Endometrial microvascular endothelial cells (primary cell): ENCODE results near the gene PTX3. TPM values are rescaled to one million over a fixed set of nuclear protein-coding genes. Genes with fewer than 3 reads are reported as not detected.

Experiments used
- in situ Hi-C: cut with HindIII; loops from 2 replicates; pipeline ENCODE4 v1.10.0; 2017; ENCODE audit warnings: low sequenced_read_pairs, low pct_unique_long_range_greater_than_20kb; ENCODE audit errors: inconsistent ontology term
- total RNA-seq: library from RNA; depleted of rRNA; stranded (reverse); fragments of >200 nt; gene quantifications from one replicate; pipeline ENCODE4 v1.2.3, GENCODE V29; 2015; ENCODE audit errors: inconsistent ontology term

PTX3 gene
- total RNA-seq, 1 donor from 2014 or later, result 446 TPM

- in situ Hi-C loops, result no loop called here
These were observed 27.7 kb downstream of the PTX3 start for GRCh38 chr3:157464321-157464720.

DNA sequence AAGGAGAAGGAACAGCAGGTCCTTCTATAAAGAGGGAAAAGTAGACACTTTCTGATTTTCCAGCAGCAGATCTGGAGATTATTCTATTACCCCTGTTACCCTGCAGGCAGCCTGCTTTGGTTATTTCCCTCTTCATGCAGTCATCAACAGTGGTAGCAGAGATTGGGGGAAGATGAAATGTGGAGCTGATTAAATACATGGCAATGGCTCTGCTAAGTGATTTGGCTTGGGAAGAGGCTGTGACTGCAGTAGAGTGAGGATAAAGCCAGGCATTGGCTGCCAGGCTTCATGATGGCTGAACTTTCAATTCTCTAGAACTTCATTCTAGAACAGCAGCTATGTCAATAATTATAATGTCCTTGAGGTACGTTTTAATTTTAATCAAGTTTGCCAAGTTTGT lies 29.1 kb downstream of the PTX3 start:
- in situ Hi-C loops, result no loop called here

GRCh38 chr3:157467200-157467599 lies 30.6 kb downstream of the PTX3 start:
- in situ Hi-C loops, result no loop called here

- in situ Hi-C loops, result no loop called here
These were observed 33.1 kb downstream of the PTX3 start for GRCh38 chr3:157469561-157470294.

GRCh38 chr3:157471064-157471463 lies 34.4 kb downstream of the PTX3 start:
- in situ Hi-C loops, result no loop called here

DNA sequence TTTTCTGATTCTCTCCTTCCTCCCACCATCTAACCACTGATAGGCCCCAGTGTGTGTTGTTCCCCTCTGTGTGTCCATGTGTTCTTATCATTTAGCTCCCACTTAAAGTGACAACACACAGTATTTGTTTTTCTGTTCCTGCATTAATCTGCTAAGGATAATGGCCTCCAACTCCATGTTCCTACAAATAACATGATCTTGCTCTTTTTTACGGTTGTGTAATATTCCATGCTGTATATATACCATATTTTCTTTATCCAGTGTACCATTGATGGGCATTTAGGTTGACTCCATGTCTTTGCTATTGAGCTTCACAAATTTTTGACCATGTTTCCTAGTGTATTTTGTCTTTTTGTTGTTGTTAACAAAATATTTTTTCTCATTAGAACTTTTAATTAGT lies 36.0 kb downstream of the PTX3 start:
- in situ Hi-C loops, result no loop called here

DNA sequence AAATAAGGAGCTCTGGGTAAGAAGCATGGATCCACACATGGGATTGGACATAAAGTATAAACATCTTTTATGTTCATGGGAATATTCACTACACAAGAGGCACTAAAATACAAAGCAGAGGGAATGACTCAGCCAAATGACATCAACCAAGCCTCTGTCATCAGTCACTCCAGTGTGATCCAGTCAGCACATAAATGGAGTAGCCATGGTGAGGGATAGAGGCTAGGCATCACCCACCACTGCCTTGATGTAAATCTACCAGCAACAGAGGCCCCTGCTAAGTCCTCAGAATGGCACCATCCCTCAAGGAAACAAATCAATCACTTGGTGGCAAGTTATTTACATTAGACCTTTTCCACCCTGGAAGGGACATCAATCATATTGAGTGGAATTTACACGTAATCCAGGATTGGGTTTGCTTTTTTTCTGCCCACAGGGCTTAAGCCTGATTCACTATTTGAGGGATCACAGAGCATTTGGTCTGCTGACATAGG lies 39.3 kb downstream of the PTX3 start:
- in situ Hi-C loops, result loop anchor here (25.0 kb wide), 1 partner anchor 264 kb away; no protein-coding TSS in a partner anchor

DNA sequence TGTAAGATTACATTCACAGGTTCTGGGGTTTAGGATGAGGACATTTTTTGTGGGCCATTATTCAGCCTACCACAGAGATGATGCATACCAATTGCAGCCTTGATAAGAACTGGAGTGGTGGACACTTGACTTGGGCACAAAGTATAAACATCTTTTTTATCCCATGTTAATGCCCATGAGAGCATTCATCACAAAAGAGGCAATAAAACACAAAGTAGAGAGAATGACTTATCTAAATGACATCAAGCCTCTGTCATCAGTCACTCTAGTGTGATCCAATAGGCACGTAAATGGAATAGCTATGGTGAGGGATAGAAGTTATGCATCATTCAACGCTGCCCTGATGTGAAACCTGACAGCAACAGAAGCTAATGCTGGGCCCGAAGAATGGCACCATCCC lies 40.8 kb downstream of the PTX3 start:
- in situ Hi-C loops, result loop anchor here (25.0 kb wide), 1 partner anchor 265 kb away; no protein-coding TSS in a partner anchor

GRCh38 chr3:157479464-157480243 lies 43.0 kb downstream of the PTX3 start:
- in situ Hi-C loops, result loop anchor here (25.0 kb wide), 1 partner anchor 267 kb away; no protein-coding TSS in a partner anchor

GRCh38 chr3:157487339-157487738 lies 50.7 kb downstream of the PTX3 start:
- in situ Hi-C loops, result loop anchor here (25.0 kb wide), 1 partner anchor 275 kb away; no protein-coding TSS in a partner anchor

DNA sequence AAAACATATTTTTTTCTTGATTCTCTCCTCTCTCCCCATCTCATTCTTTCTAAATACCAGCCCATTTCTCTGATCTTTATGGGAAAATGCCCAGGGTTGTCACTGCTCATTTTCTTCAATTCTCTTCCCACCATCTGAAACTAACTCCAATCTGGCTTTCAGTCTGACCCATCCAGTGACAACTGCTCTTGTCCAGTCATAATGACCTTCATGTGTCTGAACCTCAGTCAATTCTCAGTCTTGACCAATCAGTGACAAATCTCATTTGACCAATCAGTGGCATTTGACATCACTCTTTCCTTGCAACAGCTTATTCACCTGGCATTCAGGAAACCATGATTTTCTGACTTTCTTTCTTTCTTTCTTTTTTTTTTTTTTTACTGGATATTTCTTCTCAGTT lies 51.5 kb downstream of the PTX3 start:
- in situ Hi-C loops, result loop anchor here (25.0 kb wide), 1 partner anchor 276 kb away; no protein-coding TSS in a partner anchor

DNA sequence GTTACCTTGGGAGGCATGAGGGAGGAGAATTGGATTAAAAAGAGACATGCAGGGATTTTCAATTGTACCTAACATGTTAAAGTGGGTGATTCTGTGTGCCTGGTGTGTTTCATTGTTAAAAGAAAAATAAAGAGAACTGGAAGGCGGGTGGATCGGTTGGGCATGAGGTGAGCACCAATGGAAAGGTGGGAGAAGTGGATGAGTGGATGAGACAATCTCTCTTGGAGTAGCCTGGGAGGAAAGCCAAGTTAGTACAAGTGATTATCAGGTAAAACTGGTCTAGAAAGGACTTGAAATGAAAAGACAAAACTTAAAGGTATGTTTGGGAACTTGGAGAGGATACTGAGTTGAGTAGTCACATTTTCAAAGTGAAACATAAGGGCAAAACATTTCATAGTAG lies 54.5 kb downstream of the PTX3 start:
- in situ Hi-C loops, result loop anchor here (10.0 to 25.0 kb wide), 2 partner anchors 56 to 279 kb away; partner anchors contain the start of gene PTX3

Other genes starting within 250 kb of the PTX3 start
- 204 TPM for gene VEPH1, start 66.6 kb downstream of the PTX3 start, total RNA-seq